Tibial artery (tissue), 4 donors: Measurements from ENCODE around the gene PTGER3.

Experiments
- DNase-seq, 2 donors: peaks; one replicate each; pipeline ENCODE4 v3.0.0-alpha.2; 2019
- H3K27ac ChIP-seq, 2 donors: fragments of 200-600 bp; sonication (generic) in 1 of 2; 1 replicate in 1 of 2; 2 replicates in 1 of 2; pipeline ENCODE4 v1.5.1; 2018 to 2019; ENCODE audit warnings: mild to moderate bottlenecking in 1 of 2
- H3K27me3 ChIP-seq, 2 donors: fragments of 200-600 bp; sonication (generic) in 1 of 2; one replicate each; pipeline versions ENCODE4 v1.5.1 to v1.6.0; 2016 to 2019
- H3K36me3 ChIP-seq, 3 donors: fragments of 200-600 bp; sonication (generic) in 2 of 3; one replicate each; pipeline ENCODE4 v1.5.1; 2016 to 2019; ENCODE audit warnings: mild to moderate bottlenecking in 2 of 3
- H3K4me1 ChIP-seq, 4 donors: fragments of 200-600 bp; sonication (generic) in 2 of 4; 1 replicate in 3 of 4; 2 replicates in 1 of 4; pipeline ENCODE4 v1.5.1; 2016 to 2019
- H3K4me3 ChIP-seq, 2 donors: fragments of 200-600 bp; sonication (generic) in 1 of 2; 1 replicate in 1 of 2; 2 replicates in 1 of 2; pipeline ENCODE4 v1.5.1; 2018 to 2019; ENCODE audit warnings: mild to moderate bottlenecking in 2 of 2
- H3K9me3 ChIP-seq, 3 donors: fragments of 200-600 bp; sonication (generic) in 1 of 3; one replicate each; pipeline ENCODE4 v1.5.1; 2016 to 2019
- CTCF ChIP-seq, 2 experiments: fragments of 200-600 bp in 1 of 2; fragments of 450-650 bp in 1 of 2; IDR thresholded peaks; one replicate each; pipeline ENCODE4 v1.5.1; 2017 to 2019; ENCODE audit warnings: antibody characterized with exemption in 2 of 2, mild to moderate bottlenecking in 1 of 2, moderate library complexity in 1 of 2
- intact Hi-C: fragments of 100-400 bp; cut with DNase I; formaldehyde crosslinking; loops from one replicate; pipeline ENCODE4 v1.15.0; 2023; ENCODE audit warnings: low total_unique reads

PTGER3 gene

GRCh38 chr1:71023515-71023914, 24.1 kb downstream of the PTGER3 start:
- H3K4me1 ChIP-seq = peaks cover 0 to 76% (median 3%) of the 10 kb centered on the region in 4 donors
- no peak for DNase-seq
- no peak overlapping the region for H3K4me3 ChIP-seq
- TF ChIP-seq CTCF (IDR thresholded peaks at IDR 0.05) = no peak
- intact Hi-C loops = no loop called here
- no peaks in the 10 kb centered on the region for H3K27me3 ChIP-seq
- H3K27ac ChIP-seq = peak overlapping the region in 1 of 2 donors; percentile 64
- no peaks in the 10 kb centered on the region for H3K36me3 ChIP-seq
- no peaks in the 10 kb centered on the region for H3K9me3 ChIP-seq

- H3K27me3 ChIP-seq = no peaks in the 10 kb centered on the region
- H3K4me3 ChIP-seq = no peak overlapping the region
- peaks cover 0 to 92% (median 12%) of the 10 kb centered on the region in 4 donors for H3K4me1 ChIP-seq
- intact Hi-C loops = no loop called here
- no peaks in the 10 kb centered on the region for H3K9me3 ChIP-seq
- peak overlapping the region; percentile 16 to 64 for H3K27ac ChIP-seq
- TF ChIP-seq CTCF (IDR thresholded peaks at IDR 0.05) = no peak
- H3K36me3 ChIP-seq = no peaks in the 10 kb centered on the region
- DNase-seq = no peak
Observed at GRCh38 chr1:71019233-71019969, 28.2 kb downstream of the PTGER3 start.

GRCh38 chr1:71018791-71019190, 28.8 kb downstream of the PTGER3 start:
- no peak overlapping the region for H3K4me3 ChIP-seq
- peak overlapping the region; percentile 64 to 70 for H3K27ac ChIP-seq
- DNase-seq = no peak
- H3K36me3 ChIP-seq = no peaks in the 10 kb centered on the region
- no peaks in the 10 kb centered on the region for H3K27me3 ChIP-seq
- H3K4me1 ChIP-seq = peaks cover 0 to 98% (median 14%) of the 10 kb centered on the region in 4 donors
- H3K9me3 ChIP-seq = no peaks in the 10 kb centered on the region
- intact Hi-C loops = no loop called here
- no peak for TF ChIP-seq CTCF (IDR thresholded peaks at IDR 0.05)

GRCh38 chr1:71015745-71016144, 31.9 kb downstream of the PTGER3 start:
- H3K27ac ChIP-seq = peak overlapping the region; percentile 64 to 70
- no peaks in the 10 kb centered on the region for H3K9me3 ChIP-seq
- DNase-seq = peak in 1 of 2 donors; percentile 31
- intact Hi-C loops = no loop called here
- no peak for TF ChIP-seq CTCF (IDR thresholded peaks at IDR 0.05)
- peaks cover 0 to 98% (median 13%) of the 10 kb centered on the region in 4 donors for H3K4me1 ChIP-seq
- no peaks in the 10 kb centered on the region for H3K27me3 ChIP-seq
- no peak overlapping the region for H3K4me3 ChIP-seq
- no peaks in the 10 kb centered on the region for H3K36me3 ChIP-seq

GRCh38 chr1:71014178-71014579, 33.4 kb downstream of the PTGER3 start:
- Histone ChIP-seq H3K27me3 (no peaks in the 10 kb centered on the region), H3K36me3 (no peaks in the 10 kb centered on the region), H3K4me3 (no peak overlapping the region), H3K27ac (peak overlapping the region; percentile 64 to 70), H3K9me3 (no peaks in the 10 kb centered on the region), H3K4me1 (peaks cover 0 to 84% (median 13%) of the 10 kb centered on the region in 4 donors)
- no peak for DNase-seq
- no peak for TF ChIP-seq CTCF (IDR thresholded peaks at IDR 0.05)
- intact Hi-C loops = no loop called here
